Measurements from ENCODE around the gene RAB9A. TPM values are rescaled to one million over a fixed set of nuclear protein-coding genes. Genes with fewer than 3 reads are reported as not detected.
"Not testable (repeated sequence)": the region's sequence is repeated elsewhere in the genome, so short reads cannot be mapped to it uniquely, and the experiment has no call there.

RAB9A gene
- total and polyA plus RNA-seq, 2 of the 8 experiments (the other 6 are each of a cell fraction or from before 2014, with no cell fraction given): 21.8 to 34.0 TPM

GRCh38 chrX:13688958-13689740, at the start of gene RAB9A (continued):
- TF ChIP-seq SAP30 (IDR thresholded peaks at IDR 0.05; ENCODE audit: insufficient read depth, insufficient replicate concordance, low read length) (peak; percentile 51), RFX5 (IDR thresholded peaks at IDR 0.05; ENCODE audit: borderline replicate concordance, low read depth, low read length) (no peak), TCF12 (IDR thresholded peaks at IDR 0.05; ENCODE audit: low read depth, low read length) (no peak), ASH2L (IDR thresholded peaks at IDR 0.05; ENCODE audit: low read length) (peak; percentile 64), NRF1 (IDR thresholded peaks at IDR 0.05; ENCODE audit: low read depth, low read length) (no peak), YY1 (IDR thresholded peaks at IDR 0.05; ENCODE audit: low read depth, low read length) (peak; percentile 85), PHF8 (conservative IDR thresholded peaks at IDR 0.05; ENCODE audit: low read depth, low read length) (peak; percentile 84), SIX5 (IDR thresholded peaks at IDR 0.05; ENCODE audit: low read depth, low read length) (no peak), POLR2AphosphoS5 (IDR thresholded peaks at IDR 0.05; ENCODE audit: low read depth, low read length) (peak; percentile 69; the same call in 1 of the 2 replicates), CHD2 (IDR thresholded peaks at IDR 0.05; ENCODE audit: low read length) (no peak)

- not testable (repeated sequence) for H2BK20ac ChIP-seq (ENCODE audit: low read length); FAIRE-seq
- WGBS, 2 experiments (ENCODE audit: extremely low coverage in 1 of 2, insufficient coverage in 1 of 2, insufficient read length in 1 of 2, insufficient replicate concordance in 2 of 2, low coverage in 1 of 2, low lambda C conversion rate in 2 of 2, missing lambda C conversion rate in 1 of 2): no CpG with 5 or more reads among the region's 4 CpGs
These were observed 47.2 kb upstream of the RAB9A start for GRCh38 chrX:13641684-13642083.

More at GRCh38 chrX:13641684-13642083, 47.2 kb upstream of the RAB9A start:
- H3K79me1 ChIP-seq (ENCODE audit: low read depth, low read length); H3K18ac ChIP-seq (ENCODE audit: extremely low read depth, low read length); H3K56ac ChIP-seq (replicated peaks; ENCODE audit: insufficient read length, low read depth, low read length); H2AFZ ChIP-seq (ENCODE audit: low read length); H3K36me3 ChIP-seq (ENCODE audit: control insufficient read depth in 2 of 4, insufficient read depth in 4 of 4, low read length in 3 of 4); H4K20me1 ChIP-seq (replicated peaks in 1 of 2; ENCODE audit: control insufficient read depth in 1 of 2, insufficient read depth in 2 of 2, low read length in 2 of 2); H4K91ac ChIP-seq (replicated peaks; ENCODE audit: insufficient read length, low read length); H3K9ac ChIP-seq (replicated peaks in 1 of 4; ENCODE audit: extremely low read depth in 1 of 4, low read depth in 3 of 4, low read length in 3 of 4); DNase-seq (ENCODE audit: low read depth in 1 of 2, low spot score in 2 of 2); H2BK12ac ChIP-seq (ENCODE audit: low read depth, low read length); POLR2A ChIA-PET (ENCODE audit: partially characterized antibody); H3K23me2 ChIP-seq (ENCODE audit: low read depth, low read length); H3K27ac ChIP-seq (ENCODE audit: low read depth, low read length); H3K23ac ChIP-seq (ENCODE audit: insufficient read length); H4K5ac ChIP-seq (ENCODE audit: insufficient read length, low read depth, low read length); H3K4ac ChIP-seq (replicated peaks; ENCODE audit: insufficient read length, low read depth, low read length); H3K4me2 ChIP-seq (ENCODE audit: insufficient read depth in 1 of 2, low read depth in 2 of 2, low read length in 2 of 2); H2AK5ac ChIP-seq (ENCODE audit: low read depth, low read length); H3K9me3 ChIP-seq (ENCODE audit: insufficient read depth in 2 of 2, low read depth in 1 of 2, low read length in 1 of 2); H3K27me3 ChIP-seq (replicated peaks in 1 of 4; ENCODE audit: control insufficient read depth in 3 of 4, extremely low read depth in 1 of 4, insufficient read depth in 3 of 4, low read length in 3 of 4); H4K8ac ChIP-seq (ENCODE audit: extremely low read depth, insufficient read depth, low read length); H3K4me3 ChIP-seq (ENCODE audit: extremely low read depth in 1 of 4, insufficient read depth in 2 of 4, low read depth in 3 of 4, low read length in 4 of 4); H3K79me2 ChIP-seq (ENCODE audit: control insufficient read depth in 1 of 2, insufficient read depth in 2 of 2, low read length in 2 of 2); H3K14ac ChIP-seq (ENCODE audit: insufficient read length); H2BK15ac ChIP-seq (ENCODE audit: low read length); H2BK120ac ChIP-seq (replicated peaks; ENCODE audit: low read depth, low read length); H2BK5ac ChIP-seq (ENCODE audit: low read depth, low read length); H3K4me1 ChIP-seq (replicated peaks in 1 of 4; ENCODE audit: control insufficient read depth in 3 of 4, insufficient read depth in 4 of 4, low read length in 3 of 4): not testable (repeated sequence)
- CTCF ChIA-PET (ENCODE audit: partially characterized antibody): interaction anchor here (1.0 kb wide), 1 partner anchor 20 kb away, joined by 3 read pairs; no protein-coding TSS in a partner anchor

Measured in H1 (cell line).